HG02970 (cell line): Measurements from ENCODE around the gene ANGPTL5.
A peak's percentile ranks its signal among the peaks of the same experiment; 100 is the strongest.
"Not testable (repeated sequence)": the region's sequence is repeated elsewhere in the genome, so short reads cannot be mapped to it uniquely, and the experiment has no call there.

Experiments used
- ATAC-seq: cut with Tn5 transposase; IDR thresholded peaks from one replicate; pipeline ENCODE4 v1.9.1; 2021; ENCODE audit warnings: mild to moderate bottlenecking, moderate library complexity, moderate number of reproducible peaks; ENCODE audit not compliant: unreplicated experiment, low FRiP score

ANGPTL5 gene

DNA sequence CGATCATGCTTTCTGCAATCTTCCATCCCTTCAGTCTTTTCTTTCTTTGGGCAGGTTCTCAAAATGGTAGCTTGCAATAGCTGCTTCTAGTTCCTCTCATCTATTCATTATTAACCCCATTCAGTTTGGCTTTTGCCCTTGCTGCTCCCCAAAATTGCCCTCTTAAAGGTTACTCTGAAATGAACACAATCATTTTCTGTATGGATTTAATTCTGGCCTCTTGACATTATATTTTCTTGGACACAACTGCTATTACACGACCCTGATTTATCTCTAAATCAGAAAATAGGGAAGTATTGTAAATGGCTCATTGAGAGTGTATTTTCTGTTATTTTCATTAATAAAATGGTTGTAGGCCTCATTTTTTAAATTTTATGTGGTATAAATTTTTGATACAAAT lies at the start of gene ANGPTL5:
Gene ANGPTL5, minus strand, starts transcription at position 101 of the 400 bp plus-strand sequence. CDS start 8,613 bp downstream, outside the sequence.
- ATAC-seq = no peak

GRCh38 chr11:101964200-101964599 lies 47.9 kb upstream of the ANGPTL5 start:
- ATAC-seq = not testable (repeated sequence)

- ATAC-seq = no peak
Observed at GRCh38 chr11:101960231-101960630, 43.9 kb upstream of the ANGPTL5 start.

- no peak for ATAC-seq
Observed at GRCh38 chr11:101955701-101956100, 39.4 kb upstream of the ANGPTL5 start.

GRCh38 chr11:101955278-101955677 lies 39.0 kb upstream of the ANGPTL5 start:
- no peak for ATAC-seq

- no peak for ATAC-seq
Observed at GRCh38 chr11:101949680-101950220, 33.4 kb upstream of the ANGPTL5 start.

GRCh38 chr11:101945448-101945847 lies 29.1 kb upstream of the ANGPTL5 start:
- no peak for ATAC-seq

DNA sequence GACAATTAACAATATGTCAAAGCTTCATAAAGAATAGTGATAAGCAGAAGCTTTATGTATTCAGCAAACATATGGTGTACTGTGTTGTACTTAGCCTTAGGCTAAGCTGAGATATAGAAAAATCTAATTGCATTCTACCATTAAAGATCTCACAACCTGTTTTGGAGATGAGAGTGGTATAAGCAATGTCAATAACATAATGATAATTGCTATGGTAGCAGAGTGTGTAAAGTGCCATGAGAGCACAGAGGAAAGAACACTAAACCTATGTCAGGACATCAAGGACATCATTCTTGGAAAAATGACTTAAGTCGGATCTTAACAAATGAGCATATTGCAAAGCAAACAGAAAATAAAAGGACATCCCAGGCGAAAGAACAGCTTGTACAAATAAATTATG lies 28.6 kb upstream of the ANGPTL5 start:
- ATAC-seq = no peak

DNA sequence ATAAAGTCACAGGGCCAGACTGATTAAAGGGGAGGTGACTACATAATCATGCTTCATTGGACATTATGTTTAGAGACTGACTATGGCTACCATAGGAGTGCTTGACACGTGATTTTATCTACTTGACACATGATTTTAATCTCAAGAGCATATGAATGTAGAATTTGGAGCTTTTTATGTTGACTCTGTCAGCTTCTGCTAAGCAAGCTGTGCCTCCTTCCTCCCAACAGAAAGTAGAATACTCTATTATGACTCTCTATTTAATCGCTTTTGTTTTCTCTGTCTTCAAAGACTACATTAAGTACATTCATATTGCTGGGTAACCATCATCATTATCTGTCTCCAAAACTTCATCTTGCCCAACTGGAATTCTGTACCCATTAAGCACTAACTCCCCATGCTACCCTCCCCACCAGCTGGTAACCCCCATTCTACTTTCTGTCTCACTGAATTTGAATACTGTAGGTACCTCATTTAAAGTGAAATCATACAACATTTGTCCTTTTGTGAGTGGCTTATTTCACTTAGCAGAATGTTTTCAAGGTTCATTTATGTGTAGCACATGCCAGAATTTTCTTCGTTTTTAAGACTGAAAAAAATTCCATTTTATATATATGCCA lies 24.7 kb upstream of the ANGPTL5 start:
- no peak for ATAC-seq

DNA sequence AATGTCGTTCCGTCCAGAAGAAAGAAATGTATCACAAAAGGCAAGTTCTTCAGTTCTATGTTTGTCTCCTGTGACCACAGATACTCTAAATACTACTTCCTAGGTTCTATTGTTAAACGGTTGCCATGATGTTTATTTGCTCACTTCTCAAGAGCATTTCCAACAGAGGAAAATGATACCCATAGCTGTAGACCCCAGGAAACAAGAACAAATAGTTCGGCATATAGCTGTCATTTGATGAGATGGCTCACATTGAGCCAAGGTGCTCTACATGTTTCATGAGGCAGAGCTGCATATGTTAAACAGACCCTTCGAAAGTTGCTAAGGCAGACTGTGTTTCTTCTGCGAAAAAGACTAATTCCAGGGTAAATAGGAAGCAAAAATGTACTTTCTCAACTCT lies 15.4 kb upstream of the ANGPTL5 start:
- no peak for ATAC-seq

GRCh38 chr11:101929294-101929915 lies 13.1 kb upstream of the ANGPTL5 start:
- ATAC-seq = no peak

GRCh38 chr11:101923554-101923953 lies 7.2 kb upstream of the ANGPTL5 start:
- ATAC-seq = no peak

GRCh38 chr11:101920992-101921391 lies 4.7 kb upstream of the ANGPTL5 start:
- ATAC-seq = no peak

- ATAC-seq = no peak
Observed at GRCh38 chr11:101917226-101917625, 904 bp upstream of the ANGPTL5 start.

DNA sequence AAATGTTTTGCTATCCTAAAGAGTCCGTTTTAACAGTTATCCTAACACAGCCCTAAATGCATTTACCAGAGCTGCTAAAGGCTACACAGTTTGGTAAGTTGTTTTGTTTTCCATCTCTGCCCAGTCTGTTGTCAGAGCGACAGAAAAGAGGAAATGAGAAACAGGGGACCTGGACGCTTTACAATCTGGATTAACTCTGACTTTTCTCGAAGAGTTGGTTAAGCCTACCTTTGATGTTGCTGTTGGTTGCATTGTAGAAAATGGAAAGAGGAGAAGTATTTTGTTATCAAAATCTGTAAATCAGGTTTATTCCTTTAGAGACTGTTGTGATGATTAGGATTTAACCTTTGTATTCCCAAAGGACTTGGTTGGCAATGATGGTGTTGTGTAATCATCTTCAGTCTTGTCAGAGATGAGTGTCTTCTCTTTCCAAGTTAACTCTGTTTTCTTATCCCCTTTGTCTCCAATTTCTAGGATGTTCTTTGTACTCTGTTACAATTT lies 481 bp downstream of the ANGPTL5 start:
- ATAC-seq = peak; percentile 48

GRCh38 chr11:101914738-101915426 lies 1.4 kb downstream of the ANGPTL5 start, which contains the start of gene CEP126:
Gene CEP126 (plus strand): TSS chr11:101915010. CDS start chr11:101915285, 275 bp downstream.
- peak; percentile 100 for ATAC-seq

DNA sequence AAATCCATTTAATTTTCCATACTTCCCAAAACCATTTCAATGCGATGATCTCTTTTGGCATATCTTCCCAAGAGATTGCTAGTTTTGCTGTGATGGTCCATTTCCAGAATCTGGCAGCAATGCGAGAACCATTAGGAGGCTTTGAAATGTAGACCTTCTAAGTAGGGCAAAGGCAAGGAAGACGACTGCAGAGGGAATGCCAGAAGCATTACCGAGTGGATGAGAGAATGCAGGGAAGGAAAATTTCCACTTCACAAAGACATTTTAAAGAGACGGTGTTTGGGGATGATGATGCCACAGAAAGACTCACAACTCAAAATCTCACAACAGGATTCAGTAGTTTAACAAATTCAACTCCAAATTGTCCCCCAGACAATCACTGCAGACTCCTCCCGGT lies 2.0 kb downstream of the ANGPTL5 start:
- no peak for ATAC-seq

DNA sequence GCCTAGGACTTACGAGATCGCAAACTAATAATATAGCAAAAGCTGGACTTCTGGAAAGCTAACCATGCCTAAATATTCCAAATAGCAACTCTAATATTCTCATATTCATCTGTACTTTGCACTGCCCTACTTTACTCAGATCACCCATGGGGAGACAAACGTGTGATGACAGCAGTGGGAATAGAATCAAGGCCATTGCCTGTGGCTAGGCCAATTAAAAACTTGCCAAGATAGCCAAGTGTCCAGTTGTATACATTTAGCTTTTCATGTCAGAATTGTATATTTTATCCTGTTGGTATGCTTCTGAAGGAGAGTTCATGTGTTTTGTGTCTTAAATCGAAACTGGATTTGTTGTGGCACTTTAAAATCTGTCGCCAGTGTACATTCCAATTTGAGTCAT lies 2.7 kb downstream of the ANGPTL5 start:
- ATAC-seq = no peak

DNA sequence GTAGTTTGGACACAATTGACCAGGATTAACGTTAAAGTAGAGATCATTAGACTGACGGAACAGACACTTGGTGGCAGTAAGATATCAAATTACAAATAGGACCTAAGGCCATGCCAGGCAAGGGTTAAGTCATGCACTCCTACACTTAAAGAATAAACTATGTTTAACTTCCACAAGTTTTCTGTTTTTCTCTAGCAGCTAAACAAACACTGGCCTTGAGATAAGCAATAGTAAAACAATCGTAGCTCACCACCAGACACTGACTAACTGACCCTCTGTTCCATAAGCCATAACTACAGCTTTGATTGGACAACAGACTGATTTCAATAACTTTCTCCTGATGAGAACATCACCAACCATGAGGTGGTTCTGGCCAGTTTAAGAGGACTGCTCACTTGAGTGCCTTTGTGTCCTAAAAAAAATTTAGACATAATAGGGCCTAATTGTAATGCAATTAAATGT lies 3.5 kb downstream of the ANGPTL5 start:
- ATAC-seq = no peak

- no peak for ATAC-seq
Observed at GRCh38 chr11:101909087-101909486, 7.2 kb downstream of the ANGPTL5 start.

DNA sequence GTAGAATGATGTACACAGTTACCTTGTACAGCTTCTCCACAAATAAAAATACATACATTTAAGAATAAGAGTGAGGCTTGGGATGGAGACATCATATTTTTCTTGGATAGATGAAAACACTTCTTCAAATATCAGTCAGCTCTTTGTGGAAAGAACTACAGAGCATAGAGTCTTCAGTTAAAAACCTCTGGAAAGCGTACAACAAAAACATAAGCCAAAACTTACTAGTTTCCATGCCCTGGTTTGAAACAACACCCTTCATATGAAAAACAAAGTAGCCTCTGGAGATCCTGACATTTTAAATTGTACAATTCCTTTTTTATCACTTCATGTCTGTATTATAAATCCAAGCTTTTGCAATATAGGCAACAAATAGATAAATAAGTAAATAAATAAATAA lies 8.5 kb downstream of the ANGPTL5 start:
- ATAC-seq = no peak
